ENCODE measurements around the gene TPT1.
"Not testable (repeated sequence)": the region's sequence is repeated elsewhere in the genome, so short reads cannot be mapped to it uniquely, and the experiment has no call there.

The TPT1 gene

GRCh38 chr13:45301263-45301662, 39.7 kb downstream of the TPT1 start:
- DNase-seq (ENCODE audit: low read depth in 2 of 2), result no peak

- no peak for DNase-seq (ENCODE audit: low read depth in 2 of 2)
Measured at GRCh38 chr13:45300190-45300985, 40.6 kb downstream of the TPT1 start.

DNA sequence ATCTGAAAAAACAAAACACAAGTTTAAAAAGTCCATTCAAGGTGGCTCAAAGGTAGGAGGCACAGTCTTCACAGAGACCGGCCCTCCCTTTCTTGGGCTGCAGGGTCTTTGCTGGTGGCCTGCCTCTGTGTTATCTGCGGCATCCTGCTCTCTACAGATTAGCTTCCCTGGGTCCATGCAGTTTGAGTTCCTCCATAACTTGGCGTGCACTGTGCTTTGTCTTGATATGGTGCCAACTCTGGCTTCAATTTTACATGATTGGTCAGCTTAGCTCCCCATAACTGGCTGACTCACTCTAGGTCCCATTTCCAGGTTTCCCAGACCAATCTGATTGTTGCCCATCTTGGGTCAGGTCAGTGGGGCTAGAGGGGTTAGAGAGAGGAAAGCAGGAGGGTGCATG, 41.8 kb downstream of the TPT1 start:
- DNase-seq (ENCODE audit: low read depth in 2 of 2), result no peak

DNA sequence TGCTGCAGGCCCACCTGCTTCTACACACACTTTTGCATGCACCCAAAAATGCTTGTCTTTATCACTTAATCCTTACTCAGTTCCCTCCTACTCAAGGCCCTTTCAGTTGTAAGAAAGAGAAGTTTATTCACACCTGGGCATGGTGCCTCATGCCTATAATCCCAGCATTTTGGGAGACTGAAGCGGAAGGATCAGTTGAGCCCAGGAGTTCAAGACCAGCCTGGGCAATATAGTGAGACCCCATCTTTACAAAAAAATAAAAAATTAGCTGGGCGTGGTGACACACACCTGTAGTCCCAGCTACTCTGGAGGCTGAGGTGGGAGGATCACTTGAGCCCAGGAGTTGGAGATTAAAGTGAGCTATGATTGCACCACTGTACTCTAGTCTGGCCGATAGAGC, 42.4 kb downstream of the TPT1 start:
- not testable (repeated sequence) for DNase-seq (ENCODE audit: low read depth in 2 of 2)

- no peak for DNase-seq (ENCODE audit: low read depth in 2 of 2)
Measured at GRCh38 chr13:45298206-45298505, 42.8 kb downstream of the TPT1 start.

DNA sequence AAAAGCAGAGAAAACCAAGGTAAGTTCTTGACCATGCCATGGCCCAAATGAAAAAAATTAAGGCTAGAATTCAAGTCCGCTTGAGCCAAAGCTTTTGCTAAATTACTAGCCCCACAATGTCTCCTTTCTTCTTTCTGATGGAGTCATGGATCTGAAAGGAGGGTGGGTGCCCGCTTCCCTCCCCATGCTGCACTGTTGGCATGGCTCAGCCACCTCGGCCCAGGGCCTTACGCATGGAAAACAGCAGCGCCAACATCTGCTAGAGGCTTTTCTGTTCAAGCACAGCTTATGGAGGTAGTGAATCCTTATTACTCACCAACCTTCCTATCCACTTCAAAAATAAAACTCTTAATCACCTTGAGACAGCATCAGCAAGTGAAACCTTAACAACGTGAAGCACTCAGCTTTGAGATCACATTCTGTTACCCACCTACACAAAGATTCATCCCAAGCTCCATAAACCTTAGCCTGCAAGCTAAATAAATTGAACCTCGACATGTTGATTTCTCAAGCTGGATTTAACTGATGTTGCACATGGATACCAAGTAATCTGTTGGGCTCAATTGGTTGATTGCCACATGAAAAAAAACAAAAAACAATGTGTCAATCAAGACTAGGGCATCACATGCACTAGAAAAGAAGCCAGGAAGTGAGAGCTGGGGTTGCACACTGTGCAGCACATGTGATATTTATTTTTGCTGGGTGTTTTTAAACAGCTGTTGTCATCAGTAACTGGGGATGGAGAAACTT, 43.4 kb downstream of the TPT1 start:
- DNase-seq (ENCODE audit: low read depth in 2 of 2), result no peak

DNA sequence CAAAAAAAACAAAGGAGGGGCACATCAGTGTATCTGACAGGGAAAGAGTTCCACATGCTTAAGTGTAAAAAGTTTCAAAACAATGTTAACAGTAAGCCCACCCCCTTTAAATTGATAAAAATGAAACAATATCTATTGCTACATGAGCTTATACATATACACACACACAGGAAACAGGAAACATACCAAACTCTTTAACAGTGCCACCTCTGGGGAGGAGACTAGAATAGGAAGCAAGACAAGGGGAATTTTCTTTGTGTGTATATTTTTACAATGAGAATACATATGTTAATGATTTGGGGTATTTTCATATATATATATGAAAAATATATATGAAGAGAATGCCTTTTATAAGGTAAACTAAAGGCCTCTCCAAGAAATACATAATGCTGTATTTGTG, 44.7 kb downstream of the TPT1 start:
- no peak for DNase-seq (ENCODE audit: low read depth in 2 of 2)

DNA sequence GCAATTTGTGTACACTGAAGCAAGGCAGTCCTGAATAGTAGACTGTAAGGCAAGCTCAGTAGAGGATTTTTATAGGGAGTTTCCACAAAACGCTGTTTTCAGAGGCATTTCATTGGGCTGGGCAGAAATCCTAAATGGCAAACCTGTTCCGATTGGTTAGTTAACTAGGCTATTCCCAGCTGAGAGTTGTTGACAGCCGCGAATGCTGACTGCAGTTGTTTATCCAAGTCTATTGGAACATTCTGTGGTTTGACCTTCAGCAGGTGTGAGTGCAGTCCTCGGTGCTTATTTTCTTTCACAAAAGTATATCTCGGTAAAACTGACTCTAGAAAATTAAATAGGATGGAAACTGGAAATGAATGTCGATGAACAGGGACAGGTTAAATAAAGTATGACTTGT, 45.4 kb downstream of the TPT1 start:
- DNase-seq (ENCODE audit: low read depth in 2 of 2), result no peak

DNA sequence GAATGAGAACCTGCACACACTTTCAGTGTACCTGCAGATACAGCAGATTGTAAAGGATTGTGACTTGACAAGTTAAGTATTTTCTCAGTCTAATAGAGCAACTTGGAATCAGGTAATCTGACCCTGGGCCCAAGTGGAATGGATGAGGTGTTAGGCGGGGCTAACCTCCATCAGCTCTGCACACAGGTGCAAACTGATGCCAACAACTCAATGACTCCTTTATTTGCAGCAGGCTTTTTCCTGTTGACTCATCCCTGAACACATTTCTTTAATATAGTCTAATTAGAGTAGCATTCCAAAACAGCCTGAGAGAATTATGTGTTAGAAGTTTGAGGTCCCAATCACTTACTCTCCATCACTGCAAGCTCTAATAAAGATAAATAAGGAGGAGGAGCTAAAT, 48.8 kb downstream of the TPT1 start:
- no peak for DNase-seq (ENCODE audit: low read depth in 2 of 2)

DNA sequence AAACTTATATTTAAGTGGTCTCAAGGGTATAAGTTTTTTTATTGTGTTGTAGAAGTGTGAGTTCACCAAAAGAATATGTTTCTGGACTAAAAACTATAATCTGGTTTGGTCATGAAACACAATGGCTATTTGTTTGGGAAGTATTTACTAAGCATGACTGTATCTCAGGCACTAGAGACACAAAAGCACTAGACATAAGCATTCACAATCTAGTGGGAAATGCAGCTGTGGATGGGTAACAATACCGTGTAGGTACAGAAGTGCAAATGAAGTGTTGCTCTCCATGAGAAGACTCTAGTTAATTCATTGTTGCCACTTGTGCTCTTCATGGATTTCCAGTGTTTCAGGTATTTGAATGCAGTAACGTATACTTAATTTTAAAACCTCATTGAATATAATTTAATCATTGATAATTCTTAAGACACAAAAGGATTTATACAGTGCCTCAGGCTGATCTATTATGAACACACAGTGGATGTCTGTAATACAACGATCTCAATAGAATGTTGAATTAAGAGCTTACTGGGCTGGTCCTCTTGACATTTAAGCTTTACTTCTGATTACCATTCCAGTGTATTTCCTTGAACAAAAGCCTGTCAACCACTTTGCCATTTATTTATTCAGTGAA, 50.9 kb downstream of the TPT1 start:
- no peak for DNase-seq (ENCODE audit: low read depth in 2 of 2)
